AG09319 (cell line): Measurements from ENCODE around the gene SORT1.
A peak's percentile ranks its signal among the peaks of the same experiment; 100 is the strongest.

Source experiments
- DNase-seq: peaks from one replicate; pipeline ENCODE4 v3.0.0-alpha.2; 2010; ENCODE audit warnings: low read depth; ENCODE audit errors: extremely low read depth
- CTCF ChIP-seq: IDR thresholded peaks from 2 replicates; pipeline ENCODE4 v1.5.1; 2011; ENCODE audit warnings: low read depth, mild to moderate bottlenecking, inconsistent platforms, low read length, moderate library complexity

The SORT1 gene

DNA sequence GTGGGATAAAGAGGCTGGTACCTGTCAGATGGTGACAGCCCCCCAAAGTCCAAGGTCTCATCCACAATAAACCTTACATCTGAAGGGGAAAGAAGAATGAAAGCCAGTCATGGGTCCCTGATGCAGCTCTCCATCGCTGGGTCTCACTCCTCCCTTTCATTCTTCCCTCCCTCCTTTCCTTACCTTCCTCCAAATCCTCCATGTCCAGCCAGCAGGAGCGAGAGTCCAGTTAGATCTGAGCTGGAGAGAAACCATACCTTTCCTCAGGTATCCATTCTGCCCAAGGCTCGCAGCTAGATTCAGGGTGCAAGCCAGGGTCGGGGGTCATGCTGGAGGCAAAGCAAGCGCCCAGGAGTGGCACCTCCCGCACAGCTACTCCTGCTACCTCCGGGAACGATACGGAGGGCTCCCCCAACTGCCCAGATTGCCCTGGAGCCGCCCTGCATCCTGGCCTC, 115.2 kb downstream of the SORT1 start:
- no peak for TF ChIP-seq CTCF

DNA sequence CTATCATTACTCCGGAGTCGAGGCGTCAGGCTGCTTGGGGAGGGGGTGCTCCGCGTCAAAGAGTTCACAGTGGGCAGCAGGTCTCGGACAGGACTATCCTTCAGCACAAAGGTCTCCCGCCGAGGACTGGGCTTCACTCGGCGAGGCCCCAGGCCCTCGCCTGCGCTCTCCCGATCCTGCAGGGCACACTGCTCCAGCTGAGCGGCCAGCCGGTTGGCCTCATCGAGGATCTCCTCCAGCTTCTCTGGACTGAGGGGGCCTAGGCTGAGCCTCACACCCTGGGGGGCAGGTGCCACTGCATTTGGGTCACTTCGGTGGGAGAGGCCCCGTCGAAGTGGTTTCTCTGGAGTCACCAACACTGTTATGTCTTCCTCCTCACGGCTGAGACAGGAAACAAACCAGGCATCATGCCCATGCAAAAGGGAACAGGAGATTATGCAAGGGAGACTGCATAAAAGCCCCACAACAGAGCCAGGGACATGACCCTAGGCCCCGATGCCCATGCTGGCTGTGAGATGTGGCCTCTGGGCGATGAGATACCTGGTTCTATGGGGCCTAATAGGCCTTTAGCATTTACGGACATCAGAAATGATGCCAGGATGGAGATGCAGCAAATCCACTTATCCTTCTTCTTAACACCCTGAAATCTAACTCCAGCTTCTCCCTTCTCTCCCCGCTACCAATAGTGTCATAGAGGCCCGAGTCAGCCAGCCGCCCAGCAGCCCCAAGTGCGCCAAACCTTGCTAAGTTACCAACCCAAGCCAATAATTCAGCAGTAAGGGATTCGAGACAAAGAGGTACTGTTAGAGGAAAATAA, 115.8 kb downstream of the SORT1 start:
- no peak for TF ChIP-seq CTCF
- no peak for DNase-seq

More for the DNA sequence above, 115.2 kb downstream of the SORT1 start:
- no peak for DNase-seq

DNA sequence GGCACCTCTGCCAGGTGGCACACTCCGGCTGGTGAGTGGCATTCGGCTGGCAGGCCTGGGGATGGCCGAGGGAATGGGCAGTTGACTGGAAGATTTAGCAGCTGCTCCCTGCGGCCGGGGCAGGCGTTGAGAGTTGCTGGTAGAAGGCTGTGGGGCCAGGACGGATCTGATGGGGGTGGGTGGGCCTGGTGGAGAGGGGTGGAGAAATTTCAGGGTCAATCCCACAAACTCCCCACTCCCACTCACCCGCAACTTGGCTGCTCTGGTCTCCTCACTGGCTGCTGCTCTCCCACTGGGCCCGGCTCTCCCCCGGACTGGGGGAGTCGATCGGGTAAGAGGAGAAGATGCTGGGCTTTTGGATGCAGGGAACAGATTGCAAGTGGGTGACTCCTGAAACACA, 116.9 kb downstream of the SORT1 start:
- no peak for DNase-seq
- TF ChIP-seq CTCF, result no peak

DNA sequence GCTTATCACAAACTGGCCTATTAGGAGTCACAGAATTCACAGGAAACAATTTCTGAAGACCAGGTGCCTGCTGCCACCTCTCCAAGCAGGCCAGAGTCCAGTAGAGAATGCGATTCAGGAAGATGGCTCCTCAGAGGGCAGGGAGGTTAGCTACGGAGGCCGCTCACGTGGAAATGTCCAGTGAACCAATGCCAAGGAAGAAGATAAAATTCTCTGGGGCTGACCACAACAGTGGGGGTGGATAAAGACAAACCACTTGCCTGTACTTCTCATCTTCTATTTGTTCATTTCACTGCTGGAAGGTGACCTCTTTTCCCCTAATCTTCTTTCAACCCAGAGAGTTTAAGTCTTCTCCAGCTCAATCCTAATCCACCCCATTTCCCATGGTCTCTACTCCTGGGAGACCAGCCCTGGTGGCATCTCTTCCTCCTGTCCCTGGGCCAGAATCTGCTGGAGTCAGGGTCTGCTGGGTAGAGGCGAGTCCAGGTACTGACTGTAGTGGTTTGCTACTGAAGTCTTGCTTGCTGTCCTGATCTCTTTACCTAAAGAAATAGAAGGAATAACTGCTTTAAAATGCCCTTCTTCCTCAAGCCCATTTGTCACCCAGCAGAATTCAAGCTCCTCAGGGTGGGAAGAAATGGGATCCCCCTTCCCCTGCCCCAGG, 118.0 kb downstream of the SORT1 start:
- TF ChIP-seq CTCF, result no peak
- DNase-seq, result no peak

GRCh38 chr1:109277434-109278204, 120.1 kb downstream of the SORT1 start:
- TF ChIP-seq CTCF, result peak; percentile 94
- peak; percentile 29 for DNase-seq

DNA sequence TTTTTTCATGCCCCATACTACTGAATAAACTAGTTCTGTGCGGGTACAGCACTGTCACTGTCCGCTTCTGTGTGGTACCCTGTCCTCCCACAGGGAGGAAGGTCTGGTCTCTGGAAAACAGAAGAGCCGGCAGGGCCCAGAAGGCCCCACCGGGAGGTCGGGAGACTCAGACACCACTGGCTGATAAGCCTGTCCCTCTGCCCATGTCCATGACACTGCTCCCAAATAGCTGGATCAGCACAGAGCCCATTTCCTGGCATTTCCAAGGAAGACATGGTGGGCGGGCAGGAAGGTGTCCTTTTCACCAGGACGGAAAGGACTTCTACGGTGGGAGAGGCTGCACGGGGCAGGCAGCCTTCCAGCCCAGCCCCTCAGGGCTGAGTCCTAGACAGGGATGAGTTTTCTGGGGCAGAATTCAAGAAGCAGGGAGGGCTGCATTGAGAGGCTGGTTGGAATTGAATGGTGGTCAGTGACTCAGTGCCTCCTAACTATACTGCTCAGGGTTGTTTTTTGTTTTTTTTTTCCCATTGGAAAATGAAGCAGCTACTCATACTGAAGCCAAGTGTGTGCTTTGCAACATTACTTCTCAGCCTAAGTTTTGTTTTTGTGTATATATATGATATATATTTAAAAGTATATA, 121.9 kb downstream of the SORT1 start:
- TF ChIP-seq CTCF, result no peak
- DNase-seq, result no peak
